GM18519 (cell line): ENCODE results near the gene NACC1.

ENCODE experiments used
- ATAC-seq: cut with Tn5 transposase; IDR thresholded peaks from one replicate; pipeline ENCODE4 v1.9.1; 2021; ENCODE audit warnings: mild to moderate bottlenecking, moderate library complexity; ENCODE audit not compliant: unreplicated experiment, low FRiP score

The NACC1 gene

GRCh38 chr19:13118424-13119193, 545 bp downstream of the NACC1 start:
- ATAC-seq: peak; percentile 6

DNA sequence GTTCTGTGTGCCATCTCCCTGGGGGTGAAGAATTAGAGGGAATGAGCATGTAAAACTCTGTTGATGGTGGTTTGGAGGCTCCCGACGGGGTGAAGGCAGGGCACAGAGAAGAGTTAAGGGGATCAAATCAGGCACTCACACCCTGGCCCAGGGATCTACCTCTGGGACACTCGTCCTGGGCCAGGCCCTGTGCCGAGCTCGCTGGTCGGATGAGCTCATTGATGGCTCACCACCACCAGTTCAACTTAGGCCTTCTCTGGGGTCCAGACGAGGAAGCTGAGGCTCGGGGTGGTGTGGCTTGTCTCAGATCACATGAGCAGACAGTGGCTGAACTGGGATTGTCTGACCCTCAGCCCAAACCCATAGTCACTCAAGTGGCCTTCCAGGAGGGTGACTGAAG, 1.6 kb downstream of the NACC1 start:
- no peak for ATAC-seq

- ATAC-seq: no peak
Measured at GRCh38 chr19:13120031-13120430, 2.0 kb downstream of the NACC1 start.

DNA sequence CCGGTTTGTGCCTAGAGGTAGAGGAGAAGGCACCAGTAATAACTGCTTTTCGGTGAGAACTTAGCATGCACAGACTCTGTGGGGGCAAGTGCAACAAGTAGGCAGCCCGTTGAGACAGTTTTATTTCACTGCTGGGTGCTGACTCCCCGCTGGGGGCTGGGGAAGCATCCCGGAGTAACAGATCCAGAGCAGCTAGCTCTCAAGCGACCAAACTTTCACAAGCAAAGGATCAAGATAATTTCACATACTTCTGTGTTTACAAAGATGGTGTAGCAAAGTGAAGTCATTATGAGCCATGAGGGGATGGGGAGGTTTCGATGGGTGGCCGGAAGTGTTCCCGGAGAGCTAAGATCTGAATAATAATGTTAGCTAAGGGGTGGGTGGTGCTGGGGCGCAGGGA, 2.8 kb downstream of the NACC1 start:
- no peak for ATAC-seq

- no peak for ATAC-seq
Measured at GRCh38 chr19:13121551-13122274, 3.6 kb downstream of the NACC1 start.

GRCh38 chr19:13122275-13122878, 4.3 kb downstream of the NACC1 start:
- no peak for ATAC-seq

DNA sequence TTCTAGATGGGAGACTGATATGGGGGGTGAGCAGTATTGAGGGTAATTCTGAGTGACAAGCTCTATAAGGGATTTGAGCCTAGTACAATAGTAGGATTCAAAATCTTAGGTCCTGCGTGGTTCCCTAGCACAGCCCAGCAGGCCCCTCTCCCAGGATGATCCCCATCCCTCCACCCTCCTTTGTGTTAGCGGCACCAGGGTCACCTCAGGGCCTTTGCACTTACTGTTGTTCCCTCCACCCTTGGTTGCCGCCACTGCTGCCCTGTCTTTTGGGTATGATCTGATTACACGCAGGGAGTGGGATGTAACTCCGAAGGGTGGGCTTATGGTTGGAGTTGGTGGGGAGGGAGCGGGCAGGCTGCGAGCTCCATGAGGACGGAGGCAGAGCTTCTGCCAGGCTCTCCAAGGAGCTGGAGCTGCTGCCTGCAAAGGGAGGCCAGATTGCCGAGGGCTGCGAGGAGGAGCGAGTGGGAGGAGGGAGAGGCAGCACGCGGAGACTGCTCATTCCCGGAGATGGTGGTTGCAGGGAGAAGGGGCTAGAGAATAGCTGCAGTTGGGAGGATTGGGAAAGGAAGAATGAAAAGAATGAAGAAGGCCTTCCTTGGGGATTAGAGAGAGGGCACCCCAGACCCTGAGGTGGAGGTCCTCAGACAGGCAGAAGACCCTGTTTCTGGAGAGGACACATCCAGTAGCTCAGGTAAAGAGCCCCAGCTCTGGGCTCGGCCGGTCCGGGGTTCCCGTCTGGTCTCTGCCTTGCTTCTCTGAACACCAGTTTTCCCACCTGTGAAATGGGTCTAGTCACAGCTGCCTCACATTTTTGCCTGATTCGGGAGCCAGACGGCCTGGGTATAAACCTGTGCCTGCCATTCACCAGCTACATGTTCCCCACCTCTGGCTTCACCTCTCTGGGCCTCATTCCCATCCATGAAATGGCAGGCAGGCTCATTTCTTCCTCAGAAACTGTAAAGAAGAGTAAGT, 5.2 kb downstream of the NACC1 start:
- no peak for ATAC-seq

DNA sequence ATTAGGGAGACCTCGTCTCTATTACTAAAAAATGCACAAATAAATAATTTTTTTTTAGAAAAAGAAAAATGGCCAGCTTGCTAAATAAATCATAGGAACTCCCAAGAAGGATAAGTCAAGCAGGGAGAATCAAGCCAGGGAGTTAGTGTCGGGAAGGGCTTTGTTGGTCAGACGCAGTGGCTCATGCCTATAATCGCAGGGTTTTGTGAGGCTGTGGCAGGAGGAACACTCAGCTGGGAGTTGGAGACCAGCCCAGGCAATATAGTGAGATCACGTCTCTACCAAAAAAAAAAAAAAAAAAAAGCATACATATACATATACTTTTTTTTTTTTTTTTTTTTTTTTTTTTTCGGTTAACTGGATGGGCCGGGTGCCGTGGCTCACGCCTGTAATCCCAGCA, 9.0 kb downstream of the NACC1 start:
- no peak for ATAC-seq

GRCh38 chr19:13127811-13128575, 9.9 kb downstream of the NACC1 start:
- ATAC-seq: no peak

- no peak for ATAC-seq
Measured at GRCh38 chr19:13128583-13128982, 10.5 kb downstream of the NACC1 start.

GRCh38 chr19:13129384-13129783, 11.3 kb downstream of the NACC1 start:
- ATAC-seq: no peak

DNA sequence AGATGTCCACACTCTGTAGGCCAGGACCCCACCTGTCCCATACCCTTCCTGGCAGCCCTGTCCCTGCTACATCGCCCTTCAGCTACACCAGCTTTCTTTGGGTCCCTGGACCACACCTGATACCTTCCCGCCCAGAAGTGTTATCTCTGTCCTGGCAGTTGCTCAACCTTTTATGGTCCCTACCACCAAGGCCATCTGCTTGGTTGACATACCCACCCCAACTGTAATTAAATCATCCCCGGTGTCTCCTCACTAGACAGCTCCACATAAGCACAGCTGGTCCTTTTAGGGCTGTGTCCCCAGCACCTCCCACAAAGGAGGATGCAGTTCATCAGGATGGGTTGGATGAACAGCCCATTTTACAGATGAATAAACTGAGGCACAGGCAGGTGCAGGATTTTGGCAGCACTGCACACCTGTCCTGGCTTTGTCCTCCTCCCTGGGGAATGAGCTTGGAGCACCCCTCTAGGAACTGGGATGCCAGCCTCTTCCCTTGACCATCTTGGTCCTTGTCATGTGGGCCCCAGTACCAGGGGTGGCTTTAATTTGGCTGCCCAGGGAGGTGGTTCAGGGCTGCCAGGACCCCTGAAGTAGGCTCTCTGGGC, 12.9 kb downstream of the NACC1 start:
- ATAC-seq: no peak

DNA sequence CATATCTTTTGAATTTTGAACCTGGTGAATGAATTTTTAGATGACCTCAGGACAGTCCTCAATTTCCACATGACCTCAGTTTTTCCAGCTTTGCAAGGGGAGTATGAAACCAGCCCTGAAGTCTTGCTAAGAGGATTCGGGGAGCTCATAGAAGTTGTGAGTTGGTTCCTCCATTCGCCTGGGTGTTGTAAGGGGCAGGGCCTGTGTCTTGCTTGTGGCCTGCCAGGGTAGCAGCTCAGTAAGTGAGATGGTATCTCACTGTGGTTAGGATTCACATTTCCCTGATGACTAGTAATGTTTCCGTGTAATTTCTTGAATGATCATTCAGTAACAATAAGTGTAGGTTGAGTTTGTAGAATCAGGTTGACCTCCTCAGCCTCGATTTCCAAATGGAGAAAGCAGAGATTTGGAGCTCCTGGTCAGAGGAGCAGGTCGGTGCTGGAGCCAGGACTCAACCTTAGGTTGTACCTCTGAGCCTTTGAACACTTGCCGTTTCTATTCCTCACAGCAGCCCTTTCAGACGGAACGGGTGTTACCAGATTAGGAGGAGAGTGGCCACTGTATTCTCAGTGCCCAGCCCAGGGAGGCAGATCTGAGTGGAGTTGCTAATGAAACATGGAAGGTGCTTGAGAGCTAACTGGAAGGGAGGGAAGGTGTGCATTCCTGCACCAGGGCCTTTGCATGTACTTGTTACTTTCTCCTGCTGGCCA, 14.6 kb downstream of the NACC1 start:
- no peak for ATAC-seq

DNA sequence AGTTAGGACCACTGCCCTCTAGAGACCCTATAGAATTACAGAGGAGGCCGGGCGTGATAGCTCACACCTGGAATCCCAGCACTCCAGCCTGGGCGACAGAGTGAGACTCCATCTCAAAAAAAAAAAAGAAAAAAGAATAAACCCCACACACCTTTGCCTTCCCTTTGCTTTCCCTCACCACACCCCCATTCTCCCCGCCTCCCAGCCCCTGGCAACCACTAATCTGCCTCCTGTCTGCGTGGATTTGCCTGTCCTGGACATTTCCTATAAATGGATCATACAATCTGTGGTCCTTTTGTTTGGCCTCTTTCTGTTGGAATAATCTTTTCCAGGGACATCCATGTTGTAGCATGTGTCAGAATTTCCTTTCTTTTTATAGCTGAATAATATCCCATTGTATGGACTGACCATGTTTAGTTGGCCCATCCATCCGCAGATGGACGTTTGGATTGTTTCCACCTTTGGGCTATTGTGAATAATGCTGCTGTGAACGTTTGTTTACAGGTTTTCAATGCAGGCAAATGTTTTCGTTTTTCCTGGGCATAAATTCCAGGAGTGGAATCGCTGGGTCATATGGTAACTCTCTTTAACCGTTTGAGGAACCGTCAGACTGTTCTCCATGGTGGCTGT, 15.3 kb downstream of the NACC1 start:
- ATAC-seq: no peak

DNA sequence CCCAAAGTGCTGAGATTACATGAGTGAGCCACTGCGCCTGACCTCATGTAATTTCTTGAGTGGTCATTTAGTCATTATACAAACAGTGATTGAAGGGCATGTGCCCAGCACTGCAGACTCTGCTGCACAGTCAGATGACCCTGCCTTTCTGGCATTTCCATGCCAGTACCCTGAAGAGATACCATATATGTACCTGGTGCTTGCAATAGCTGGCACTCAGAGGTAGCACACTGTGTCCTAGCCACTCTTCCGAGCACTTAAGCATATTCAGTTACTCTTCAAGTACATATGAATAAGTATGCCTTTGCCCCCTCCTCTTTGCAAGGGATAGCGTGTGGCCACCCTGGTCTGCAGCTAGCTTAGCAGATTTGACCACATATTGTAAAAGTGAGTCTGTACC, 16.6 kb downstream of the NACC1 start:
- ATAC-seq: no peak

DNA sequence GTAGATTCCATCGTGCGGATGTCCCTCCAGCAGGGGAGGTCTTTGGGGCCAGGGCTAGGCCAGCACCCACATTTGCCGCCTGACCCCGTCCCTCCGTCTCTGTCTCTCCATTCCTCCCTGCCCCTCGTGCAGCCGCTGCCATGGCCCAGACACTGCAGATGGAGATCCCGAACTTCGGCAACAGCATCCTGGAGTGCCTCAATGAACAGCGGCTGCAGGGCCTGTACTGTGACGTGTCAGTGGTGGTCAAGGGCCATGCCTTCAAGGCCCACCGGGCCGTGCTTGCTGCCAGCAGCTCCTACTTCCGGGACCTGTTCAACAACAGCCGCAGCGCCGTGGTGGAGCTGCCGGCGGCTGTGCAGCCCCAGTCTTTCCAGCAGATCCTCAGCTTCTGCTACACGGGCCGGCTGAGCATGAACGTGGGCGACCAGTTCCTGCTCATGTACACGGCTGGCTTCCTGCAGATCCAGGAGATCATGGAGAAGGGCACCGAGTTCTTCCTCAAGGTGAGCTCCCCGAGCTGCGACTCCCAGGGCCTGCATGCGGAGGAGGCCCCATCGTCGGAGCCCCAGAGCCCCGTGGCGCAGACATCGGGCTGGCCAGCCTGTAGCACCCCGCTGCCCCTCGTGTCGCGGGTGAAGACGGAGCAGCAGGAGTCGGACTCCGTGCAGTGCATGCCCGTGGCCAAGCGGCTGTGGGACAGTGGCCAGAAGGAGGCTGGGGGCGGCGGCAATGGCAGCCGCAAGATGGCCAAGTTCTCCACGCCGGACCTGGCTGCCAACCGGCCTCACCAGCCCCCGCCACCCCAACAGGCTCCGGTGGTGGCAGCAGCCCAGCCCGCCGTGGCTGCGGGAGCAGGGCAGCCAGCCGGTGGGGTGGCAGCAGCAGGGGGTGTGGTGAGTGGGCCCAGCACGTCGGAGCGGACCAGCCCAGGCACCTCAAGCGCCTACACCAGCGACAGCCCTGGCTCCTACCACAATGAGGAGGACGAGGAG, 17.3 kb downstream of the NACC1 start:
- no peak for ATAC-seq

DNA sequence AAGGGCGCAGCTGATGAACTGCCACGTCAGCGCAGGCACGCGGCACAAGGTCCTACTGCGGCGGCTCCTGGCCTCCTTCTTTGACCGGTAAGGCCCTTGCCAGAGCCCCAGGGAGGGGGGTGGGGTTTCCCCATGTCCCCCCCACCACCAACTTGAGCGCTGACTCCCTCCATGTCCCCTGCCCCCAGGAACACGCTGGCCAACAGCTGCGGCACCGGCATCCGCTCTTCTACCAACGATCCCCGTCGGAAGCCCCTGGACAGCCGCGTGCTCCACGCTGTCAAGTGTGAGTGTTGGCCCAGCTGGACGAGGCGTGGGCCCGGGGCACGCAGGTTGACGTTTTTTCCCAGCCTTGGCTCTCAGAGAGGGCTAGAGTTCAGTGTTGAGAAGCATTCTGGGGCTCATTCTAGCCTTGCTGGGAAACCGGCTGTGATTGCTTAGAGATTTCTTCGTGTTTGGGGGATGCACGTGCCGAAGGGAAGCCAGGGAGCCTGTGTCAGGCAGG, 19.3 kb downstream of the NACC1 start:
- no peak for ATAC-seq
